Stimulated activated CD8-positive, alpha-beta memory T cell treated with anti-CD3 and anti-CD28 coated beads, Interleukin-7, amount 100 ng/mL, for 4 hours (primary cell): ENCODE results near the gene FAM135A.
"Not testable (repeated sequence)": the region's sequence is repeated elsewhere in the genome, so short reads cannot be mapped to it uniquely, and the experiment has no call there.

Experiments used
- DNase-seq, 2 donors: peaks; one replicate each; pipeline ENCODE4 v3.0.0-alpha.2; 2020; ENCODE audit warnings: low read depth in 2 of 2

The FAM135A gene

DNA sequence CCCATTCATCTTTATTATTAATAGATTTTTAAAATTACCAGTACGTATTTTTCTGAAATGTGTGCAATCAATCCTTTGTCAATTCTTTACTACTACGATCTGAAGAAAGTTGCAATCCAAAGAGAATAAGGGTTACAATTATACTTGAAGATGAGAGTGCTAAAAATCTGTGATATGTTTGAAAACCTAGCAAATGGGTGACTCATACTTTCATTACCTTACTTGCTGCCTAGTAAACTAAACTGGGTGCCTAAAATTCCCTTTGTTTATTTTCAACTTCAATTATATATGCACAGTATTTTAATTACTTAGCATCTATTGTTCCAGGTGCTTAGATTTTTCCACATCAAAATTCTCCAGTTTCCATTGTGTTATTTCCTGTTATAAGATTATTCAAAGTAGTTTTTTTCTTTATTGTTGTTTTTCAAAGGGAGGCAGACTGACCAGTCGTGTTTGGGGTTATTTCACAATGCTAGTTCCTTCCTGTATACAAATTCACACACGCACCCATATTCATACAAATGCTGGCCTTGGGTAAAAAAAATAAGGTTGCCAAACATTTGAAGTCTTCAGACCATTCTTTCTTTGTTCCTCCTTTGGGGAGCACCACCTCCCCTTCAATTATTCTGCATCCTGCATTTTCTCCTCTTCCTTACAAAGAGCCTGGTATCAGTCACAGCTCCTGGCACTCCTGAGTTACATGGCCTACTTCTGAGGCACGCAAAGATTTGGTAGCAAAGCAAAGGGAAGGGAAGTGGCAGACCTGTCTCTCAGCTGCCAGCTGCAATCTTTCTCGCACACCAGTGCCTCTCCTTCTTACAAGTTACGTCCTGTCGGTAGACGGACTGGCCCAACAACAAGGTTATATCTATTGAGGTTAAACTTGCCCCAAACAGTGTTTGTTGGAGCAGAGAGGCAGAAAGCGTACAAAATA lies 16.2 kb upstream of the FAM135A start:
- DNase-seq: no peak

- no peak for DNase-seq
Observed at GRCh38 chr6:70398783-70399728, 14.3 kb upstream of the FAM135A start.

DNA sequence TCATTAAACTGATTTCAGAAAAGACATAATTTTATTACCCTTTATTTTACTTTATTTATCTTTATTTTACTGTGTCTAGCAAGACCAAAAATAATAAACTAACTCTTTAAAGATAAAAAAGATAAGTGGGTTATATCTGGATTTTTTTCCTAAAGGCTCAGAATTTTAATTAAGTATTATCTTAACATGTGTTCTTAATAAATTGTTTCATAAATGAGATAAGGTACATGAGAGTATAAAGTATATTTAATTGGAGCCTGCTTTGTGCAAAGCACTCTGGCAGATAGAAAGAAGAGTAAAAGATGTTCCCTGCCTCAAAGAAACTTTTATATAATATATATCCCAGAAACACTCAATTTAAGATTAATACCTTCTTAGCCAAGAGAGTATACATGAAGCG lies 8.7 kb upstream of the FAM135A start:
- no peak for DNase-seq

DNA sequence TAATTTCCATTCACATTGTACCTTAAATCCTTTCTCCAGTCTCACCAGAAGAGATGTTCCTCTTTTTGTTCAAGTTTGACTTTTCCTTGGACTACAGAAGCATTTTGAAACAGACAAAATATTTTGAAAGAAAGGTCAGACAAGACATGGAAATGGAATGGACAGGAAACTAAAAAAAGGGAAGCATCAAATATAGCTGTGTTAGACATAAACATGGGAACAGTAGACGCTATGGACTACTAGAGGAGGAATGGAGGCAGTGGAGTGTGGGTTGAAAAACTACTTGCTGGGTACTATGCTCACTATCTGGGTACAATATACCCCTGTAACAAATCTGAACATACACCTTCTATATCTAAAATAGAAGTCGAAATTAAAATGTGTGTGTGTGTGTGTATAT lies 4.1 kb upstream of the FAM135A start:
- no peak for DNase-seq

DNA sequence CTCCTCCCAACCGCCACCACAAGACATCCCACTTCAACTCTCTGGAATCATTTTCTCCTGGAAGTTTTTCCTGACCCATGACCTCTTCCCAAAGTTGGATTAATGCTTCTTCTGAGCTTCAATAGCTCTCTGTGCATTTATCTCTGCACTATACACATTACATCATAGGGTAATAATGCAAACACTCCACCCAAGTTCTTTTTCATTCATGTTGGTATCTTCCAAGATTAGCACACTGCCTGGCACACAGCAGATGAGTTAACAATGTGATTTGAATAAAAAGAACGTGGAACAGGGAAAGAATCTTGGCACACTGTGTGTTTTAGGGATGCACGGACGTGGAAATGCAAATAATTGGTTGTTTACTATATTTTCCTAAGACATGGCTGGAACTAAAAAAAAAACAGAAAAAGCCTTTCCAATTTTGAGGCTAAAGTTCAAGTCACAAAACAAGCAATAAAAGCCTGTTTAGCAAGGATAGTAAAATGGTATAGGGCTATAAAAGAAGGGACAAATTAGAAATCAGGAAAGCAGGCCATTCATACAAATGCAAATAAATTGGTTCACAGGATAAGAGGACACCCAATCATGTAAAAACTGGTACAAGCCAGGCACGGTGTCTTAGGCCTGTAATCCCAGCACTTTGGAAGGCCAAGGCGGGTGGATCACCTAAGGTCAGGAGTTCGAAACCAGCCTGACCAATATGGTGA lies 1.6 kb upstream of the FAM135A start:
- no peak for DNase-seq

GRCh38 chr6:70412252-70413113 lies 825 bp upstream of the FAM135A start:
- DNase-seq: peak in 1 of 2 donors; percentile 8

DNA sequence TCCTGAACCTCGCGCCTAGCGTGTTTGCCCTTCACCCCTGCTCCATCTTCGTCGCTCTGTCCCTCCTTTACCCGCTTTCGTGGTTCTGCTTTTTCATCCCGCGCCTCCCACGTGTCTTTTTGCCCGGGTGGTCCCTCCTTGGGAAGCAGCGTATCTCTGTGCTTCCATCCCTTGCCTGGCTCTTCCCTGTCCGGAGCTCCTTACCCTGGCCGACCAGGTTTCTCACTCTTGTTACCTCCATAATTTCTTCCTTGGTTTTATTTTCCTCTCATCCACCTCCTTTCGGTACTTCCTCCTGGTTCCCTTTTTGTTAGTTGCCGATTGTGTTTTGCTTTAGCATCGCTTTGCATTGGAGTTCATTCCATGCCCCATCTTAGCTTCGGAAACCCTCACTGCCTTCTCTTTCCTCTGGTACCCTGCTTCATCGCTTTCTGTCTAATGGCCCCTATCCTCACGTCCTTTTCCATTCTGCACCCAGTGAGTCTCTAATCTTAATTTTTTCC lies 735 bp downstream of the FAM135A start:
- no peak for DNase-seq

GRCh38 chr6:70414813-70415212 lies 1.5 kb downstream of the FAM135A start:
- DNase-seq: no peak

DNA sequence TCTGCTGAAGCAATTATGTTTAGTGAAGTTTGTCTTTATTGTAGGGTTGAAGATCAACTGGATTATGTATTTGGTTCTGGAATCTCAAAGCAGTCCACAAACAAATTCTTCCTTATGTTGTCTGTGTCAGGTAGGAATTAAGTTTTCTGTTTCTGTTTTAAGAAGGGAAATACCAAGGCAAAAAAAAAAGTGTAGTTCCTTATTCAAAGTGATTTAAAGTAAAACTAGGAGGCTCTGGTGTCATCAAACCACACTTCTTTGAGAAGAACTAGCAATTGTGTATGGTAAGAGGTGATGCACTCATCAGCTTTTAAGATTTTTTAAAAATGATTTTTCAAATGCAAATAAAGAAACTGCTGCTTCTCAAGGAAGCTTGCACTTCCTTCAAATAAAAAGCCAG lies 1.9 kb downstream of the FAM135A start:
- DNase-seq: no peak

- no peak for DNase-seq
Observed at GRCh38 chr6:70415660-70416059, 2.4 kb downstream of the FAM135A start.

- no peak for DNase-seq
Observed at GRCh38 chr6:70421509-70421908, 8.2 kb downstream of the FAM135A start.

- no peak for DNase-seq
Observed at GRCh38 chr6:70423189-70424134, 10.2 kb downstream of the FAM135A start.

GRCh38 chr6:70424291-70424690 lies 11.0 kb downstream of the FAM135A start:
- DNase-seq: no peak

GRCh38 chr6:70436320-70436719 lies 23.0 kb downstream of the FAM135A start:
- no peak for DNase-seq

- no peak for DNase-seq
Observed at GRCh38 chr6:70445001-70445400, 31.7 kb downstream of the FAM135A start.

DNA sequence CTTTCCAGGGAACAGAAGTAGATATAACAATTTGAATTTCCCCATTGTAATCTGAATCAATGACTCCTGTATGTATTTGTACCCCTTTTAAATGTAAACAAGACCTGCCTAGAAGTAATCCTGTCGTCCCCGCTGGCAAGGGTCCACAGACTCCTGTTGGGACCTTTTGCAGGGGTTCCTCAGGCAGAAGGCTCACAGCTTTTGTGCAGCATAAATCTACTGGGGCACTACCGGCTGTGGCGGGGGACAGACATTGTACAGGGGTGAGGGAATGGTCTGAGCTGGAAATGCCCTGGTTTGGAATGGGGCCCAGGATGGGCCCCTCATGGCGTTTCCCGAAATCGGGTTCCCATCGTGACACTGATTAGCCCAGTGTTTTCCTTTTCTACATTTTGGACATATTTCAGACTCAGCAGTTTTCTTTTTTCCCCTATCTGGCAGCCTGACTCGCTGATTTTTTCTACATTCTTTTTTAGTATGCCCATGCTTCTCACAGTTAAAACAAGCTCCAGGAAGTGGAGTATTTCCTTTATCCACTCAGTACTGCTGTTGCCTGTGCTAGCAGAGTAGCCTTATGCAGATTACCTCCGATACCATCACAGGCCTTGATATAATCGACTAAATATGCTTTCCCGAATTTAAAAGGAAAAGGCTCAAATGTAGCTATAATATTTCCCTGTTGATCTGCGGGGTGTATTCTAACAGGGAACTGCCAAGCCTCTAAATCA lies 34.2 kb downstream of the FAM135A start:
- not testable (repeated sequence) for DNase-seq

DNA sequence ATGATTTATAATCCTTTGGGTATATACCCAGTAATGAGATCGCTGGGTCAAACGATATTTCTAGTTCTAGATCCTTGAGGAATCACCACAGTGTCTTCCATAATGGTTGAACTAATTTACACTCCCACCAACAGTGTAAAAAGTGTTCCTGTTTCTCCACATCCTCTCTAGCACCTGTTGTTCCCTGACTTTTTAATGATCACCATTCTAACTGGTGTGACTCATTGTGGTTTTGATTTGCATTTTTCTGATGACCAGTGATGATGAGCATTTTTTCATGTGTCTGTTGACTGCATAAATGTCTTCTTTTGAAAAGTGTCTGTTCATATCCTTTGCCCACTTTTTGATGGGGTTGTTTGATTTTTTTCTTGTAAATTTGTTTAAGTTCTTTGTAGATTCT lies 40.6 kb downstream of the FAM135A start:
- not testable (repeated sequence) for DNase-seq

DNA sequence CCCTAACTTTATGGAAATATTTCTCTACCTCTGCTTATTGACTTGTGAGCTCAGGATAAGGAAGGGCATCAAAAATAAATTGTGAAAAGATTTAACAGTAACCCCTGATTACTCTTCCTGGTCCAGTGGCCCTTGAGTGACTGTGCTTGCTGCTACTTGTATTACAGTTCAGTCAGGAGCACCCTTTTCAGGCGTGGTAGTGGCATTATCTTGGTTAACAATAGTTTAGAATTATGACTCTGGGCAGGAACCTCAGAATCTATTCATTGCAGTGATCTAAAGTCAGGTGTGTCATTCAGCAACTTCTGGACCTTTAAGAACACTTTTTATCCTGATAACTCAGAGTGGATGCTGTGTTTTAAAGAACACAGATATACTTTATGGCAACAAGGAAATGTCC lies 43.4 kb downstream of the FAM135A start:
- DNase-seq: no peak

GRCh38 chr6:70459235-70459634 lies 45.9 kb downstream of the FAM135A start:
- DNase-seq: no peak
